ENCODE measurements around the gene CD99L2.

Gene CD99L2

GRCh38 chrX:150898343-150899190, at the start of gene CD99L2:
TSS of gene CD99L2 (minus strand) at chrX:150898668. CDS start at chrX:150898588, 80 bp downstream.
- DNase-seq (ENCODE audit: low spot score): peak; percentile 88

GRCh38 chrX:150944233-150944632, 45.8 kb upstream of the CD99L2 start:
- DNase-seq (ENCODE audit: low spot score): no peak

- no peak for DNase-seq (ENCODE audit: low spot score)
These were observed 44.6 kb upstream of the CD99L2 start for GRCh38 chrX:150942942-150943594.

GRCh38 chrX:150941580-150941979, 43.1 kb upstream of the CD99L2 start:
- no peak for DNase-seq (ENCODE audit: low spot score)

GRCh38 chrX:150940844-150941495, 42.5 kb upstream of the CD99L2 start:
- no peak for DNase-seq (ENCODE audit: low spot score)

GRCh38 chrX:150936556-150936955, 38.1 kb upstream of the CD99L2 start:
- no peak for DNase-seq (ENCODE audit: low spot score)

- DNase-seq (ENCODE audit: low spot score): no peak
These were observed 37.0 kb upstream of the CD99L2 start for GRCh38 chrX:150935467-150935866.

- no peak for DNase-seq (ENCODE audit: low spot score)
These were observed 36.0 kb upstream of the CD99L2 start for GRCh38 chrX:150934453-150934852.

GRCh38 chrX:150933945-150934350, 35.5 kb upstream of the CD99L2 start:
- DNase-seq (ENCODE audit: low spot score): no peak

GRCh38 chrX:150929058-150929457, 30.6 kb upstream of the CD99L2 start:
- no peak for DNase-seq (ENCODE audit: low spot score)

GRCh38 chrX:150926791-150927190, 28.3 kb upstream of the CD99L2 start:
- DNase-seq (ENCODE audit: low spot score): no peak

- DNase-seq (ENCODE audit: low spot score): no peak
These were observed 27.8 kb upstream of the CD99L2 start for GRCh38 chrX:150926304-150926703.

GRCh38 chrX:150919401-150919800, 20.9 kb upstream of the CD99L2 start:
- no peak for DNase-seq (ENCODE audit: low spot score)

GRCh38 chrX:150913511-150913910, 15.0 kb upstream of the CD99L2 start:
- no peak for DNase-seq (ENCODE audit: low spot score)

- no peak for DNase-seq (ENCODE audit: low spot score)
These were observed 9.0 kb upstream of the CD99L2 start for GRCh38 chrX:150907474-150907873.

GRCh38 chrX:150906694-150907093, 8.2 kb upstream of the CD99L2 start:
- no peak for DNase-seq (ENCODE audit: low spot score)

GRCh38 chrX:150905293-150905692, 6.8 kb upstream of the CD99L2 start:
- no peak for DNase-seq (ENCODE audit: low spot score)

GRCh38 chrX:150903110-150903508, 4.6 kb upstream of the CD99L2 start:
- DNase-seq (ENCODE audit: low spot score): no peak

GRCh38 chrX:150902434-150903109, 4.1 kb upstream of the CD99L2 start:
- DNase-seq (ENCODE audit: low spot score): no peak

GRCh38 chrX:150899191-150899757, 806 bp upstream of the CD99L2 start:
- DNase-seq (ENCODE audit: low spot score): peak; percentile 24

- DNase-seq (ENCODE audit: low spot score): peak; percentile 29
These were observed 797 bp downstream of the CD99L2 start for GRCh38 chrX:150897421-150898320.
